Erythroblast (primary cell): ENCODE measurements around the gene TM9SF4.

Experiments used
- DNase-seq, 2 experiments: peaks; one replicate each; lab custom pipeline; 2025; lab: John Stamatoyannopoulos, UW
- GATA1 ChIP-seq: IDR thresholded peaks from 2 replicates; pipeline ENCODE4 v1.6.1; 2011; ENCODE audit warnings: low read depth, mild to moderate bottlenecking, control low read depth, low read length, moderate library complexity
- POLR2A ChIP-seq: IDR thresholded peaks from 2 replicates; pipeline ENCODE4 v1.6.1; 2011; ENCODE audit warnings: mild to moderate bottlenecking, low read length

The TM9SF4 gene

DNA sequence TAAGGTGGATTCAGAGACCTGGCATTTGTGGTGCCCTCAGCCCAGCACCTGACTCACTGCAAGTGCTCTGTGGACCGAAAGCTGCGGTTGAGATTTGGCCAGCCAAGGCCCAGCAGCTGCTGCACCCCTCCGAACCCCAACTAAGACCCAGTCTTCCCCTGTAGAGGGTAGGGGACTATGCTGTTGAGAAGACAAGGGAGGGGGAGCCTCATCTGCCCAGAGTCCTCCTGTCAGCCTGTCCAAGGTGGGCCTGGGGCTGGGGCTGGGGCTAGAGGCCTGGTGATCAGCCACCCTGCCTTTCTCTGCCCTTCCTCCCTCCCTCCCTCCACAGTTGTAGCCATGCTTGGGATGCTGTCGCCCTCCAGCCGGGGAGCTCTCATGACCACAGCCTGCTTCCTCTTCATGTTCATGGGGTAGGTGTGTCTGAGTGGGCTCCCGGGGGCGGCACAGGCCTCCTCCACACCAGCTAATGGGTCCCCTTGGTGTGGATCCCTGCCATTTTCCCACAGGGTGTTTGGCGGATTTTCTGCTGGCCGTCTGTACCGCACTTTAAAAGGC, 40.9 kb downstream of the TM9SF4 start:
- TF ChIP-seq POLR2A (no peak), GATA1 (no peak)
- DNase-seq, result no peak

DNA sequence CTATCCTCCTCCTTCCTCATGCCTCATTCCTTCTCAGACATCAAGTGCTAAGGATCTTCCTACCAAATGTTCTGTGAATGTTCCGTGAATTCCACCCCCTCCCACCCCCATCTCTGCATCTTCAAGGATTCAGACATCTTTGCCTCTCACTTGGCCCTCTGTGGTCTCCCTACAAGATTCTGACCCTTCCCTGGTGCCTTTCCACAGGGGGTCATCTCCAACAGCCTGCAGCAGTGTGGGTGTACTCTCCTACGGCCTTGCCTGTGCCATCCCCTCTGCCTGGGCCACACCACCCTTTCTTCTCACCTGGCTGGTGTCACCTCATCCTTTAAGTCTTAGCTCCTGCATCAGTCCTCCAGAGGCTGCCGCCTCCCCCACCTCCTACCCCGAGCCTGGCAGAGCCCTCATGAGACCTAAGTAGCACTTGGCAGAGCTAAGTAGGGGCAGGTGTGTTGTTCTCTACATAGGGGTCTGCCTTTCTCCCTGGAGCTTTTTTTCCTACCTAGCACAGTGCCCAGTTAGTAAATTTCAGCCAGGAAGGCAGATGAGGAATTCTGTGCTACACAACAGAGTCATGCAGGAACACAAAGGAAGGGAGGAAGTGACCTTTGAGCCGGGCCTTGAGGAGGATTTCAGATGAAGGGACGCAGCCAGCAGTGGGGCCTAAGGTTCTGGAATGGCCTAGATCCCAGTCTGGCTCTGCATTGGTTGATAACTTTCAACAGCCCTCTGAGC, 43.1 kb downstream of the TM9SF4 start:
- TF ChIP-seq POLR2A, result no peak
- no peak for TF ChIP-seq GATA1
- DNase-seq, result no peak

DNA sequence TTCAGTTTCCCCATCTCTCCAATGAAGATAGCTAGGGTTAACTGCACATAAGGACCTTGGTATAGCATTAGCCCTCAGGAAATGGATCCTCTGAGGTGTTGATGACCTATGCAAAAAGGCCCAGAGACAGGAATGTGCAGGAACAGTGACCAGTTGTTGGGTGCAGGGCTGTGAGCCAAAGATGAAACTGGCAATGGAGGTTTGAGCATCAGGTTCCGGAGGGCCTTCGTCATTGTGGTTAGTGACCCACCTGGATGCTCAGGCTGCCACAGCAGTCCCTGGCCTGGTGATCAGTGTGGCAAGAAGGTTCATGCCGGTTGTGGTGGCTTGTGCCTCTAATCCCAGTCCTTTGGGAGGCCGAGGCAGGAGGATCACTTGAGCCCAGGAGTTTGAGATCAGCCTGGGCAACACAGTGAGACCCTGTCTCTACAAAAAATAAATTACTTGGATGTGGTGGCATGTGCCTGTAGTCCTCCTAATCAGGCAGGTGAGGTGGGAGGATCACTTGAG, 43.7 kb downstream of the TM9SF4 start:
- no peak for TF ChIP-seq POLR2A
- no peak for TF ChIP-seq GATA1
- DNase-seq, result no peak

DNA sequence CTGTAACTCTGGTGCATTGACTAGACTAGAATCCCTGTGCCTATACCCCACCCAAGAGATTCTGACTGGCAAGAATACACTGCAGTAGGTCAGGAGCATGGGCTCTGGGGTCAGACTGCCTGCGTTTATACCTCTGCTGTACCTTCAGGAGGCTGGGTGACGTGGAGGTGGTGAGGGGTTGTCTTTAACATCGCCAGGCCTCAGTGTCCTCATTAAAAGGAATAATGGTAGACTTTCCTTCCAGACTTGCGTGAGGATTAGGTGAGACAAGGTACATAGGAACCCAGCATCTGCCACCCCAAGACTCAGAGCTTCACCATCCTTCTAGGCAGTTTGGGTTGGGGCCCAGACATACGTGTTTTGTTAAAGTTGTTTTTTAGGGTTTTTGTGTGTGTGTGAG, 44.3 kb downstream of the TM9SF4 start:
- TF ChIP-seq GATA1, result no peak

DNA sequence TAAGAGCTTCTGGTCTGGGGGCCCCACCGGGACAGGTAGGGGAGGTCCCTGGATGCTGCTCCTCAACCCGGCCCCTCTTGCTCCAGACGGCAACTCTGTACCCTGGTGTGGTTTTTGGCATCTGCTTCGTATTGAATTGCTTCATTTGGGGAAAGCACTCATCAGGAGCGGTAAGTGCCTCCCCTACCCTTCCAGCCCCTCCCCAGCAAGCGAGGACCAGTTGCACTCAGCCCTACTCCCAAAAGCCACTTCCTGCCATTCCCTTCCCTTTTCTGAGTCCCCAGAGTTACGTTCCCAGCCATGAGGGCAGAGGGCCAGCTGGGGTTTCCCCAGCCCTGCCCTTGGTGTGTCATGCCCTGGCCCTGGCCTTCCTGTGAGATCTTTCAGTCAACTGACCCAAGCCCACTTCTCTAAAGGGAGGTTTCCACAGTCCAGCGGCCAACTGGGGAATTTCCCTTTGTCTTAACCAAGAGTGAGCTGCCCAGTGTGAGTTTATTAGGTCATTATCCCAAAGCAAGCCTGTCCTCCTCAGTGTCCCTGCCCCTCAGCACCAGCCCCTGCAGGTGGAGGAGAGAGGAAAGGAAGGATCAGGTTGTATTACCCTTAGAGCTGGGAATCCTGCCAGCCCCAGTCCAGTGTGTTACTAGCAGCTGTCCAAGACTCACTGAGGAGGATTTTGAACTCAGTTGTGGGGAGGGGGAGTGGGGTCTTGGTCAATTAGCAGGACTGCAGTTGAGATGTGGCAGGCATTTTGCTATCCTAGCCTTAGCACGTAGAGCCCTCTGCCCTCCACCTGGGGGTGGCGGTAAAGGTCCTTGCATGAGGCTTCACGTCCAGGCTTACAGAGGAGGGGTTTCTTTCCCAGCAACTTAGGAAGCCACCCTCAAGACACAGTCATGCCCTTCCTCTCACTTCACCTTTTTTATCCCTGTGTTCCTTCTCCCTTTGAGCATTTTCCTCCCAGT, 45.8 kb downstream of the TM9SF4 start:
- peak; percentile 26 to 48 for DNase-seq
- TF ChIP-seq GATA1 (no peak), POLR2A (no peak)

More for the DNA sequence above, 44.3 kb downstream of the TM9SF4 start:
- DNase-seq, result no peak

DNA sequence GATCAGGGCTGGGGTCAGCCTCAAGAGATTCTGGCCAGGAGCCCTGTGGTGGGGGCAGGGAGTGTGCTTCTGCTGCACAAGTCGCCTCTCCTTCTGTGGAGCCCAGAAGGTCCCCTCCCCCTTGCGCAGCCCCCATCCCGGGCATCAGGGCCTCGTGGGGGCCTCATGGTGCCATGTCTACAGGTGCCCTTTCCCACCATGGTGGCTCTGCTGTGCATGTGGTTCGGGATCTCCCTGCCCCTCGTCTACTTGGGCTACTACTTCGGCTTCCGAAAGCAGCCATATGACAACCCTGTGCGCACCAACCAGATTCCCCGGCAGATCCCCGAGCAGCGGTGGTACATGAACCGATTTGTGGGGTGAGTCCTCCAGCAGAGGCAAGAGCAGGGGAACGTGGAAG, 48.1 kb downstream of the TM9SF4 start:
- TF ChIP-seq GATA1, result no peak
- TF ChIP-seq POLR2A, result no peak
- DNase-seq, result no peak

DNA sequence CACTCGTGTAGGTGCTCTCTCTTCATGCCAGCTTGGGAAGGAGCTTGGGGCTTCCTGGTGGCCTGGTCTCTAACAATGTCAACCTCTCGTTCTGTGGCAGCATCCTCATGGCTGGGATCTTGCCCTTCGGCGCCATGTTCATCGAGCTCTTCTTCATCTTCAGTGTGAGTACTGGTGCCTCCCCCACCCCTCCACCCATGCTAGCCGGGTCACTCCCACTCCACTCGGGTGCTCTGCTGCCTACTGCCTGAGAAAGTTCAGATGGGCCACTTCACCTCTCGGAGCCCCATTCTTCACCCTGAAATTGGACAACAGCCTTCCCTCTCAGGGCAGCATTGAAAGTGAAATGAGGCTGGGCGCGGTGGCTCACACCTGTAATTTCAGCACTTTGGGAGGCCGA, 48.8 kb downstream of the TM9SF4 start:
- TF ChIP-seq GATA1 (no peak), POLR2A (no peak)
- DNase-seq, result no peak

DNA sequence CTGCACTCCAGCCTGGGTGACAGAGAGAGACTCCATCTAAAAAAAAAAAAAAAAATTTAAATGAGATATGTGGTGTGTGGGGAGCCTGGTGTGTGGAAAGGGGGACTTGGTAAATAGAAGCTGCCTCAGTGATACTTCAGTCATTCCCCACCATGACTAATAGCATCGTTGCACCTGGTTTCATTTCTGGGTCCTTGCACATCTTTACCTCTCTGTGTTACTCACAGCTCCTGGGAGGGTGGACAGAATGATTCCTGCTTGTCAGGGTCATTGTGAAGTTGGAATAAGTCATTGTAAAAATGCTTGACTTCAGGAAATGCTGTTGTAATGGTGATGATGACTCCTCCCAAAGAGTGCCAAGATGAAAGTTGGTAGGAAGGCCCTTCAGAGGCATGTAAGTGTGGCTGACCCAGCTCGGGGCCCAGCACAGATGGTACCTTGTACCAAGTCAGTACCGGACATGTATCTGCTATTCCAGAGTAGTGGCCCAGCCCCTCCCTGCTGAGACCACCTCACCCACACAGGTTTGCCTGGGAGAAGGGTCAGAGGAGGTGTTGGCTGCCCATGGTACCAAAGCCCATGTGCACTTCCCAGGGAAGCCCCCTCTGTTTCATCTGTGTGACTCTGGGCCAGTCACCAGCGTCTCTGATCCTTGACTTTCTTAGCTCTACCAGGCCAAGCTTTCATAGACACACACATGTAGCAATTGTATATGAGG, 49.6 kb downstream of the TM9SF4 start:
- DNase-seq, result peak in 1 of 2 experiments; percentile 11
- no peak for TF ChIP-seq POLR2A
- TF ChIP-seq GATA1, result no peak

DNA sequence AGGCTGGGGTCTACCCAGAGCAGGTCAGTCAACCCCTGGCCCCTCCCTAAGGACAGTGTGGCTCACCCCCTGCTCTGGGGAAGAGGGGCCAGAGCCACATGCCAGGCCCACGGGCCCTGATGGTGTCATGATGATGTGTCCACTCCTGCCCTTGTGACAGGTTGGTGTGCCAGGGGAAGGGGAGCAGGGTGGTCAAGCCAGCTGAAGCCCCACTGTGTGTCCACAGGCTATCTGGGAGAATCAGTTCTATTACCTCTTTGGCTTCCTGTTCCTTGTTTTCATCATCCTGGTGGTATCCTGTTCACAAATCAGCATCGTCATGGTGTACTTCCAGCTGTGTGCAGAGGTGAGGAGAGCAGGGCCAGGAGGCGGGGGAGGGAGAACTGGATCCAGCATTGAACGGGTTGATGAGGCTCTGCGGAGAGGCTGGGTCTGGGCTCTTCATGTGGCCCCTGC, 50.3 kb downstream of the TM9SF4 start:
- TF ChIP-seq POLR2A (no peak), GATA1 (no peak)
- peak in 1 of 2 experiments; percentile 37 for DNase-seq

DNA sequence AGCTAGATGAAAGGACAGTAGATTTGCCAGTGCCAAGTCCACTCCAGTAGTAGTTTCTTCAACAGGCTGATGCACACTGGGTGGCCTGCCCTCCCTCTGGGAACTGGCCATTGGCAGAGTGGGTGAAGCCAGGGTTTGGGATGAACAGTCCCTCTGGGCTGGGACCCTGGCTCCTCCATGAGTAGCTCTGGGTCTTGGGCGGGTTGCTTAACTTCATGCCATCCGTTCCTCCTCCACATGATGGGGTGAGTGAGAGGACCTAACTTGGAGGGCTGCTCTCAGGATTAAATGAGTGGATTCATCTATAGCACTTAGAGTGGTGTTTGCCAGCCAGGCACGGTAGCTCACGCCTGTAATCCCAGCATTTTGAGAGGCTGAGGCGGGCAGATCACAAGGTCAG, 50.8 kb downstream of the TM9SF4 start:
- no peak for DNase-seq
- TF ChIP-seq POLR2A (no peak), GATA1 (no peak)

DNA sequence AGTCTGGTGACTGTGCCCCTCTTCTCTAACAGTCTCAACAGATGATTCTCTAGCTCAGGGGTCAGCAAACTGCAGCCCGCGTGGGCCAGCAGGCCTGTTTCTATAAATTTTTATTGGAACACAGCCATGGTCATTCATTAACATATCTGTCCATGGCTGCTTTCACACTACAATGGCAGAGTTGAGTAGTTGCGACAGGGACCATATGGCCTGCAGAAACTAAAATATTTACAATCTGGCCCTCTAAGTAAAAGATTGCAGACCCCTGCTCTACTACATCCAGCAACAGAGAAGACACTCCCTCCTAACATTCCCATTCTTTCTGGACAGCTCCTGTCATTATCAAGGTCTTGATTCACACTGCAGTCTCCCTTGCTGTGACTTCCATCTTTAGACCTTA, 52.8 kb downstream of the TM9SF4 start:
- DNase-seq, result no peak
- TF ChIP-seq POLR2A, result no peak
- no peak for TF ChIP-seq GATA1

DNA sequence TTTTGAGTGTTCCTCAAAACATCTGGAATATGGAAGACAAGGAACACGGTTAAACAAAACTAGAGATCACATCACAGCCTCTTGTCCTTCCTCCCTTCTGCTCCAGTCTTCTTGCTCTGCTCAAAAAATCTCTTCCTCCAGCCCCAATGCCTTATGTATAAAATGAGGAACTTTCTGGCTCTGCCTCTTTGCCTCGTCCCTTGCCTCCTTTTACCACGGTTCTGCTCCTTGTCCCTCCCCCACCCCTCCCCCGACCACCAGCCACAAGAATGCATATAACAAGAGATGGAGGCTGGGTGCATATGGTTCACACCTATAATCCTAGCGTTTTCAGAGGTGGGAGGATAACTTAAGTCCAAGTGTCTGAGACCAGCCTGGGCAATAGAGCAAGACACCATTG, 54.4 kb downstream of the TM9SF4 start:
- no peak for TF ChIP-seq POLR2A
- no peak for TF ChIP-seq GATA1
- DNase-seq, result no peak
